Rectal smooth muscle tissue (tissue), 1 donor: ENCODE results near the gene IGSF21.

Source experiments
- H3K27ac ChIP-seq: one replicate; pipeline ENCODE4 v1.7.0; 2013; ENCODE audit warnings: low read depth, low read length, inconsistent platforms
- H3K27me3 ChIP-seq: one replicate; pipeline ENCODE4 v1.7.0; 2013; ENCODE audit warnings: low read length; ENCODE audit not compliant: control insufficient read depth, insufficient read depth
- H3K36me3 ChIP-seq: one replicate; pipeline ENCODE4 v1.7.0; 2013; ENCODE audit warnings: low read length; ENCODE audit not compliant: control insufficient read depth, insufficient read depth
- H3K4me1 ChIP-seq: one replicate; pipeline ENCODE4 v1.7.0; 2013; ENCODE audit warnings: low read length; ENCODE audit not compliant: control insufficient read depth, insufficient read depth
- H3K4me3 ChIP-seq: one replicate; pipeline ENCODE4 v1.7.0; 2013; ENCODE audit warnings: low read length
- H3K9ac ChIP-seq: one replicate; pipeline ENCODE4 v1.7.0; 2013; ENCODE audit warnings: low read length

IGSF21 gene

DNA sequence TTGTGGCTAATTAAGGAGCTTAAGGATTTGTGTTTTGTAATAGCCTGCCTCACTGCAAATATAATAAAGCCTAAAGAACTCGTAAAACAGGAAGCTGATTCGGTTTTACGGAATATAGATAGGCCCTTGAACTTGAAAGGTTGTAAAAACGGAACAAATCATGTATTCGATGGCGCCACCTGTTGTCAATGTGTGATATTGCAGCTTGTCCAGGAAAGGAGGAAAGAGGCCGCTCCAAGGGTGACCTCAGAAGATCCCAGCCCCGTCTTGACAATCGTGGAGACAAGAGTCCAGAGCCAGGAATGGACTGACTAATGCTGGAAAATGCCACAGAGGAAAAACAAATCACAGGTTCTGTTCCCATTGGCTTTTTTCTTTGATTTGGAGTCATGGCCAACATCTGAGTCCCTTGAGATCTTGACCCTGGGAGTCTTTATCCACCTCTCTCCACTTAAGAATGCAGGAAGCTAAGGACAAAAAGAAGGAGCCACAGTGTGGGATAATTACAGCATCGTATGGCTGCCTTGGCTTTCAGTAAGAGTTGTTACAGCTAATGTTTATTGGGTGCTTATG lies 7.0 kb upstream of the IGSF21 start:
- Histone ChIP-seq H3K27ac (no peak overlapping the region), H3K36me3 (no peaks in the 10 kb centered on the region), H3K4me3 (no peak overlapping the region), H3K4me1 (no peaks in the 10 kb centered on the region), H3K9ac (no peak overlapping the region), H3K27me3 (no peaks in the 10 kb centered on the region)

DNA sequence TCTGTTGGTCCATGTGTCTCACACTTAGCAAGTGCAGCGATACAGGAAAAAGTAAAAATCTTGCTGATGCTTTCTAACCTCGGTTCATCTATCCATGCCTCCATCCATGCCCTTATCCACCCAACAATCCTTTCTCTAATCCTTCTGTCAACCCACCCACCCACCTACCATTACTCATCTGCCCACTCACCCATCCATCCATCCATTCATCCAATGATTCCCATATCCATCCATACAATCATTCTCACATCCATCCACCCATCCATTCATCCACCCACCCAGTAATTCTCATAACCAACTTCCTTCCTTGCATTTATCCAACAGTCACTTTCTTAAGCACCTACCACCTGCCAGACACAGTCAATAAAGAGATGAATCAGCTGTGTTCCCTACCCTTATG lies 6.1 kb upstream of the IGSF21 start:
- Histone ChIP-seq H3K36me3 (no peaks in the 10 kb centered on the region), H3K9ac (no peak overlapping the region), H3K27me3 (peaks cover 2% of the 10 kb centered on the region), H3K27ac (no peak overlapping the region), H3K4me1 (no peaks in the 10 kb centered on the region), H3K4me3 (no peak overlapping the region)

DNA sequence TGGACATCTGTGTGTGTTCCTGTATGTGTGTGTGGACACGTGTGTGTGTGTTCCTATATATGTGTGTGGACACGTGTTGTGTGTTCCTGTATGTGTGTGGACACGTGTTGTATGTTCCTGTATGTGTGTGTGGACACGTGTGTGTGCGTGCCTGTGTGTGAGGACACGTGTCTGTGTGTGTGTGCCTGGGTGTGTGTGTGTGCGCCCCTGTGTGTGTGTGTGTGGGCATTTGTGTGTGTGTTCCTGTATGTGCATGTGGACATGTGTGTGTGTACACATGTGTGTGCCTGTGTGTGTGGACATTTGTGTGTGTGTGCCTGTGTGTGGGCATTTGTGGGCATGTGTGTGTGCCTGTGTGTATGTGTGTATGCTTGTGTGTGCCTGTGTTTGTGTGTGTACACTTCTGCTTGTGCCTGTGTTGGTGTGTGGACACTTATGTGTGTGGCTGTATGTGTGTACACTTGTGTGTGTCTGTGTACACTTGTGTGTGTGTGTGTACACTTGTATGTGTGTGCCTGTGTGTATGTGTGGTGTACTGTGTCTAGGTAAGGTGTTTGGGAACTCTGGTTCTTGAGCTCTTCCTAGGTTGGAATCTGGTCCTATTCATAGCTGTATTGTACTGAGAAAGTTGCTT lies 3.7 kb upstream of the IGSF21 start:
- H3K4me3 ChIP-seq = no peak overlapping the region
- no peaks in the 10 kb centered on the region for H3K36me3 ChIP-seq

DNA sequence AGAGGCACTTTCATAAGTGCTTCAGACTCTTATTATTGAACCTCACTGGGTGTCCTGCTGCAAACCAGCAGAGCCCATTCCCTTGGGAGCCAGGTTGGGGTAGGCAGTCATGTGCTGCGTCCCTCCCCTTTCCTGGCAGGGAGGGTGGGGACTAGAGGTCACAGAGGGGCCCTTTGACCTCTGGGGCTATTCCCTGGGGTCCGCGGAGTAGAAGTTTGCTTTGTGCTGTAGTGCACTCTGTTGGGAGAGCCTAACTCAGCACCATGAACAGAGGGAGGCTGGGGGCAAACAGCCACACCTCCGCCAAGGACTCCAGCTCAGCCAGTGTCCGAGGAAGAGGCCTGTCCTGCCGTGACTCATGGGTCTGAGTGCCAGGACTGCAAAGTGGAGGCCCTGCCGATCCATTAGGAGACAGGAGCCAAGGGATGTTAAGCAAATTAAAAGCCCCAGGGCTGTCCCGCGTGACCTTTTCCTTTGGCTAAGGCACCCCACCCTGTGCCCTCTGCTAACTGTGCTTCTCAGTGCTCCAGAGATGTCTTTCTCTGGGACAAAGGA lies 3.0 kb upstream of the IGSF21 start:
- no peak overlapping the region for H3K9ac ChIP-seq
- no peak overlapping the region for H3K27ac ChIP-seq
- H3K4me3 ChIP-seq = no peak overlapping the region
- no peaks in the 10 kb centered on the region for H3K36me3 ChIP-seq
- peaks cover 26% of the 10 kb centered on the region for H3K27me3 ChIP-seq
- H3K4me1 ChIP-seq = peaks cover 3% of the 10 kb centered on the region

More for the DNA sequence above, 3.7 kb upstream of the IGSF21 start:
- Histone ChIP-seq H3K27ac (no peak overlapping the region), H3K4me1 (no peaks in the 10 kb centered on the region), H3K9ac (no peak overlapping the region), H3K27me3 (peaks cover 19% of the 10 kb centered on the region)

DNA sequence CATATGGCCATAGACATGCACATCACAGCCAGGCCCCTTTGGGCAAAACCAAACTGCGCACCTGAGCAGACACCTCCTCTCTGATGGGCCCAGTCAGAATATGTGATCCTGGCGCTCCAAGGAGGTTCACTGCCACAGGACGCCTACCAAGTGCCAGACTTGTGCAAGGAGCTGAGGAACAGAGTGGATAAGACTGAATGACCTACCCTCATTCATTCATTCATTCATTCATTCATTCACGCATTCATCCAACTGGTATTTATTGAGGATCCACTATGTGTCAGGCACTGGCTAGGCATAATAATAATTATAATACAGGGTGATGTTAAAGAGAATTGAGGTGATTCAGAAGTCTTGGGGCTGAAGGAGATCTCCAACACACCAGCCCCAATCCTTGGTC lies 2.4 kb upstream of the IGSF21 start:
- Histone ChIP-seq H3K27me3 (peaks cover 32% of the 10 kb centered on the region), H3K36me3 (no peaks in the 10 kb centered on the region), H3K27ac (no peak overlapping the region), H3K9ac (no peak overlapping the region), H3K4me1 (peaks cover 3% of the 10 kb centered on the region), H3K4me3 (no peak overlapping the region)

DNA sequence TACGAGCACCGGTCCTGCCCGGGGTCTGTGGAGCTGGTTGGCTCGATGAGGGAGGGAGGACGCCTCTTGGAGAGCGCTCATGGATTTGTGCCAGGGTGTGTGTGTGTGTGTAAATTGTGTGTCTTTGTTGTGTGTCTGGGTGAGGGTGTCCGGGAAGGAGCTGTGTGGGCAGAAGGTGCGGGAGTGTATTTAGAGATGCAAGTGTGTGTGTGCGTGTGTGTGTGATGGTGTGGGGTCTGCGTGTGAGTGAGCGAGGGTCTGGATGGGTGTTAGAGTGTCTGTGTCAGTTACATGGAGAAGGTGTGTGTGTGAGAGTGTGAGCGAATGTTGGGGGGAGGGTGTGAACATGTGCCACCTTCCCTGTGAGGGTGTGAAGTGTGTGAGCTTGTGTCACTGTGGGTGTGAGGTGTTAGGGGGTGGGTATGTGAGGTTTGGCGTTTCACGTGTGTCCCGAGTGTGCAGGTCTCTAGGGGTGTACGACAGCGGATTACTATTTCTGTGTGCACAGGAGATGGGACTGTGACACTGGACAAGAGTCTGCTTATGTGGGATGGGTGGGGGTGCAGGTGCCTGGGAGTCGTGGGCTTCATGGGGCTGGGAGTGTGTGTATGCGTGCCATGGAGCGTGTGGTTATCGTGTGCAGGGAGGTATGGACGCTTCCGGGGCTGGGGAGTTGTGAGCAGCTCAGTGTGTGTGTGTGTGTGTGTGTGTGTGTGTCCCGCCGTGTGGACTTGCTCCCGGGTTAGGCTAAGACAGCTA lies 880 bp downstream of the IGSF21 start:
- Histone ChIP-seq H3K4me1 (peaks cover 3% of the 10 kb centered on the region), H3K36me3 (no peaks in the 10 kb centered on the region), H3K27me3 (peaks cover 40% of the 10 kb centered on the region), H3K27ac (no peak overlapping the region), H3K4me3 (peak overlapping the region; percentile 22), H3K9ac (no peak overlapping the region)

DNA sequence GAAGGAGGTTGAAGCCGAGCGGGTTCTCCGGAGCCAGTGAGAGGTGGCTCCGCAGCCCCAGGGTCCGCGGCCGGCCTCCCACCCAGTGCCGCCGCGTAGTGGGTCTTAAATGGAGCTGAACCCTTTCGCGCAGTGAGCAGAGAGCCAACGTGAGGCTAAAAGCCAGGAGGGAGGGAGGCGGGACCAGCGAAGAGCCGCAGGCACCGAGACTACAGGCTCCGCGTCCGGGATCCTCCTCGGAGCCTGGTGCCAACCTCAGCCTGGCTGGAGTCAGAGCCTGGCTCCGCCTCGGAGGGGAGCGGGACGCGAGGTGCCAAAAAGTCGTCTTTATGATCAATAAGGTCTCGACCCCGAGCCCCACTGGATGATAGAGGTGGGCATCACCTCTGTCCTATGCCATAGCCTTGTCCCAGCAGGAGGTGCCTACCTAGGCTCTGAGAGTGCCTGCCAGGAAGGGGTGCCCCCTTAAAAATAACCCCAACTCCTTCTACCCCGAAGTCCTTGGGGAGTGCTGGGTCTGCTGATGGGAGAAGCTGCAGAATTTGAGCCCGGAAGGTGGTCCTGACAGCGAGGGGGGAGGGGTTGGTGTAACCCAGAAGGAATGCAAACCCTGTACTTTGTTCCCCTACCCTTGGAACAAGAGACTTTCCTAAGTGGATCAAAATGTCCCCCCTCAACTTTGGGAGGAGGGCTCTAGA lies 1.6 kb downstream of the IGSF21 start:
- Histone ChIP-seq H3K4me1 (peaks cover 3% of the 10 kb centered on the region), H3K9ac (no peak overlapping the region), H3K27ac (no peak overlapping the region), H3K36me3 (no peaks in the 10 kb centered on the region), H3K27me3 (peaks cover 40% of the 10 kb centered on the region), H3K4me3 (peak overlapping the region; percentile 22)

DNA sequence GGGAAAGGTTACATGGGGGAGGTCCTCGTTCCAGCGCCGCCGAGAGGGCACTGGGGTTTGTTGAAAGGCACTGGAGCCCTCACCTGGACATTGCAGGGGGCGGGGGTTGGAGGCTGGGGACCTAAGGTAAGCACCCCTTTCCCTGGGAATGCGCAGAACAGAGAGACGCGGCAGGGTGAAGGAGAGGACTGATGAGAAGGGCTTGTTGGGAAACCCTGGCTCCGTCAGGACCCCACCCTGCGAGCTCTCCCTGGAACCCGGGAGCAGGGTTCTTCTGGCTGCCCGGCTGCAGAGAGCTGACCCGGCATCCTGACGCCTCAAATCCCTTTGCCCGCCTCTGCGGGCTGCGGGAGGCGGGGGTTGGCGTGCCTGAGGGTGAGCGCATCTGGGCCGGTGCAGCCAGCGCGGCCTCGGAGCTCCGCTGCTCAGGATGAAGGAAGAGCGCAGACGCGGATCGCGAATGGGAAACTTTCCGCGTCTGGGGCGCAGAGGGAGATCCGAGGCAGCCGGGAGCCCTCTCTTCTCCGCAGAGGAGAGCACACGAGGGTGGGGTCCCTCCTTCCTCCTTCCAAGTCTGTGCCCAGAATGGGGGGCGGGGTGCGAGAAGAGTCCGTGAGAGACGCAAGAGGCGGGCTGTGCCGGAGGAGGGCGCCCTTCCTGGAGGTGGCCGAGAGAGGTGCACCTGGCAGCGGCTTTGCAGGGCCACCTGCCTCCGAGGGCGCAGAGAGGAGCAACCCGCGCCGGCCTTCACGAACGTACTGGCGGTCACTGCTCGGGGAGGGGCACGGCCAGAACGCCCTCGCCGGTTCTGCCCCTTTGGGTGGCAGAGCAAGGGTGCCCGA lies 2.4 kb downstream of the IGSF21 start:
- Histone ChIP-seq H3K4me1 (peaks cover 3% of the 10 kb centered on the region), H3K36me3 (no peaks in the 10 kb centered on the region), H3K27me3 (peaks cover 40% of the 10 kb centered on the region), H3K4me3 (no peak overlapping the region), H3K27ac (no peak overlapping the region), H3K9ac (no peak overlapping the region)

DNA sequence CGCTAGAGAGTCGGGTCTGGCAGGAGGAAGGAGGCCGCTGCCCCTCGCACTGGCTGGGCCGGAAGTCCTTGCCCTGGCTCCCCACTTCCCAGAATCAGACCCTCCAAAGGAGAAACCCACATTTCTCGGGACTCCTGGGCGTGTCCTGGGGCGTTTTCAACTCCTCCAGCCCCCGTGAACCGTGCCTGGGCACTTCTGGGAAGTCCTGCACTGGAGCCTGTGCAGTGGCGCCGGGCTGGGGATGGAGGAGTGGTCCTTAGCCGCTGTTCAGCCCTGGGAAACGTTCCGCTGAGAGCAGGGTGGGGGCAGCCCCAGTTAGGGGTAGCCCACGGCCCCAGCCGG lies 3.0 kb downstream of the IGSF21 start:
- no peak overlapping the region for H3K9ac ChIP-seq
- no peaks in the 10 kb centered on the region for H3K36me3 ChIP-seq
- H3K4me3 ChIP-seq = peak overlapping the region; percentile 7
- peaks cover 3% of the 10 kb centered on the region for H3K4me1 ChIP-seq
- H3K27ac ChIP-seq = no peak overlapping the region
- H3K27me3 ChIP-seq = peaks cover 40% of the 10 kb centered on the region

DNA sequence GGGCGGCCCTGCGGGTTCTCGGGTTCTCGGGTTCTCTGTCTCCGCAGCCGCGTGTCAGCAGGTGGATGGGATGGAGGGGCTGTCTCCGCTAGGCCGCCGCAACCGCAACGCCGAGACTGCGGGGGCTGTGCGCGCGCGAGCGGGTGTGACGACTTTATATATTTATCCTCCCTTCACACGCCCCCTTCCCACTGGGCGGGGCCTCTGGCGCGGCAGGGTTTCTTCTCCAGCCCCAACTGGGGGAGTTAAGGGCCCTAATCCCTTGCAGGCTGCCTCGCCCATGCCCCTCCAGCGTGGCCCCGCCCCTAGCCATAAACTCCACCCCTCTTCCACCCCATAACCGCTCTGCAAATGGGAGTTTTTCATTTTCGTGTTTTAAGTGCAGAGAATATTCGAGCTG lies 3.4 kb downstream of the IGSF21 start:
- no peak overlapping the region for H3K9ac ChIP-seq
- peaks cover 3% of the 10 kb centered on the region for H3K4me1 ChIP-seq
- peaks cover 40% of the 10 kb centered on the region for H3K27me3 ChIP-seq
- no peaks in the 10 kb centered on the region for H3K36me3 ChIP-seq
- peak overlapping the region; percentile 7 for H3K4me3 ChIP-seq
- H3K27ac ChIP-seq = no peak overlapping the region

DNA sequence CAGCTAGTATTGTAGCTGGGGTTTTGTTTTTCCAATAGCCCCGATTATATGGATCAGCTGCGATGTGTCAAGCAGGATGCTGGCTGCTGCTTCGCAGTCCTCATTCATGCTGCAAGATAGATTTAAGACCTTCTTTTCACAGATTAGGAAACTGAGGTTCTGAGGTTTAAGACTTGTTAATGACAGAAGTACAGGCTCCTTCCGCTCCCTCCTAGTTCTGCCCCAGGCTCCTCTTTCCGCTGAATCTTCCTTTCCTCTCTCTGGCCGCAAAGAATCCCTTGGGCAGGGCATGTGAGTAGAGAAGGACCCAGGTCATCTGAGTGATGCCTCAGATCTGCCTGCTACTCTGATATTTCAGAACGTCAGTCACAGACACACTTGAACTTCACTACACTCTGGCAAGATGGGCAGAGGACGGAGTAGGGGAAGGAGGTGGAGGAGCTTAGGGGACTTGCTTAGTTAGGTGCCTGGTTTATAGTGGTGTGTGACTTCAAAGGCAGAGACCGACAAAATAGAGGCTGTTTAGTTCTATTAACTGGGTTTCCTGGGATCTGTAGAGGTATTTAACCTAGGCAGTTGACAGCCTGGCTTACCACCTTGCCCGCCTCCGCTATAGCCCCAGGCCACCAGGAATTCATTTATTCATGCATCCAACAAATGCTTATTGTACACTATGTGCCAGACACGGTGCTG lies 4.2 kb downstream of the IGSF21 start:
- H3K27me3 ChIP-seq = peaks cover 35% of the 10 kb centered on the region
- no peaks in the 10 kb centered on the region for H3K36me3 ChIP-seq
- H3K9ac ChIP-seq = no peak overlapping the region
- no peak overlapping the region for H3K27ac ChIP-seq
- H3K4me3 ChIP-seq = no peak overlapping the region
- H3K4me1 ChIP-seq = peaks cover 3% of the 10 kb centered on the region
